ENCODE measurements around the gene SKP2. TPM values are rescaled to one million over a fixed set of nuclear protein-coding genes. Genes with fewer than 3 reads are reported as not detected.

Gene SKP2
- total and polyA plus RNA-seq, 3 donors from 2014 or later: 7.1 to 14.2 (median 10.6) TPM

DNA sequence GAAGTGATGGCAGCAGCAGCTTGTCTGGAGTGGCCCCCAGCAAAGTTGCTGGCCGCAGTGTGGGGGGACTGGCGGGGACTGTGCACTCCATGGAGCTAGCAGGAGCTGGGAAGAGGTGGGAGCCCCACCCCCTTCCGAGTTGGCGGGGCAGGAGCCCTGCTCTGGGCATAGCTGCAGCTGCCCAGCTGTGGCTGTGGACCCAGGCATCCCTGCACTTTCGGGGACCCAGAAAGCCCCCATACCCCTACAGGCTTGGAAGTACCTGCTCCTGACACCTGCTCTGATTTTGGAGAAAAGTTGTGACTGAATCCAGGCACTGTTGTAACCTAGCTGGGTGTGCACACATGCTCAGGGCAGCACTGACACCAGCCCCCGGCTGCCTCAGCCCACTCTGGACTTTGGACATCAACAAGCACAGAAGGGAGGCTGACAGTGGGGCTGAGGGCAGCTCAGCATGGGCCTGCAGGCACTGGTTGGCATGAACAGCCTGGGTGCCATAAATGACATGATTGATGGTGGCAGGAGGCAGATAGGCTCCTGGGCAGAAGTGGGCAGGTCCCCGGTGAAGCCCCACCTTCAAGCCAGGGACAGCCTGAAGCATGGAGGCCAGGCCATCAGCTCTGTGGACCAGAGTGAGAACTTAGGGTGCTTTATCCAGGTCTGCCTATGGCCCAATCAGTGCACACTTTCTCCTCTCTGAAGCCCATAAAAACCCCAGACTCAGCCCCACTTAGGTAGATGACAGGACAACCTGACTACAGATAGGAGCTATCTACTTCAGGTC, 12.8 kb upstream of the SKP2 start:
- TF ChIP-seq, protein P1, sequence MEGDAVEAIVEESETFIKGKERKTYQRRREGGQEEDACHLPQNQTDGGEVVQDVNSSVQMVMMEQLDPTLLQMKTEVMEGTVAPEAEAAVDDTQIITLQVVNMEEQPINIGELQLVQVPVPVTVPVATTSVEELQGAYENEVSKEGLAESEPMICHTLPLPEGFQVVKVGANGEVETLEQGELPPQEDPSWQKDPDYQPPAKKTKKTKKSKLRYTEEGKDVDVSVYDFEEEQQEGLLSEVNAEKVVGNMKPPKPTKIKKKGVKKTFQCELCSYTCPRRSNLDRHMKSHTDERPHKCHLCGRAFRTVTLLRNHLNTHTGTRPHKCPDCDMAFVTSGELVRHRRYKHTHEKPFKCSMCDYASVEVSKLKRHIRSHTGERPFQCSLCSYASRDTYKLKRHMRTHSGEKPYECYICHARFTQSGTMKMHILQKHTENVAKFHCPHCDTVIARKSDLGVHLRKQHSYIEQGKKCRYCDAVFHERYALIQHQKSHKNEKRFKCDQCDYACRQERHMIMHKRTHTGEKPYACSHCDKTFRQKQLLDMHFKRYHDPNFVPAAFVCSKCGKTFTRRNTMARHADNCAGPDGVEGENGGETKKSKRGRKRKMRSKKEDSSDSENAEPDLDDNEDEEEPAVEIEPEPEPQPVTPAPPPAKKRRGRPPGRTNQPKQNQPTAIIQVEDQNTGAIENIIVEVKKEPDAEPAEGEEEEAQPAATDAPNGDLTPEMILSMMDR (IDR thresholded peaks at IDR 0.05): no peak
- TF ChIP-seq POLR2A (IDR thresholded peaks at IDR 0.05): no peak
- H3K9me3 ChIP-seq: no peaks in the 10 kb centered on the region

DNA sequence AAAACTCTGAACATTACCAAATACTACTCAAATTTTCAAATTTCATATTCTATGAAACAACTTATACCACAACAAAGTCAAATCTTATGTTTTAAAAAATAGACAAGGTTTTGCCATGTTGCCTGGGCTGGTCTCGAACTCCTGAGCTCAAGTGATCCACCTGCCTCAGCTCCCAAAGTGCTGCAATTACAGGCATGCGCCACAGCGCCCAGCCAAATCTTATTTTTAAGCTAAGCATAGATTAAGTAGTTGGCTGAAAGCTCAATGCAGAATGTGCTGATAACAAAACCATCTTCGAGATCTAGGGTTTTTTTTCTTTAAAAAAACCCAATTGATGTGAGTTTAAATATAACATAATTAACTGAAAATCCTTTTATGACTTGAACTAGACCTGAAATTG, 6.6 kb upstream of the SKP2 start:
- DNase-seq: no peak
- Histone ChIP-seq H3K4me1 (peaks cover 2% of the 10 kb centered on the region), H3K27me3 (no peaks in the 10 kb centered on the region), H3K27ac (no peak overlapping the region), H3K4me3 (no peak overlapping the region), H3K36me3 (ENCODE audit: low read depth, missing control alignments) (no peaks in the 10 kb centered on the region), H3K9me3 (no peaks in the 10 kb centered on the region)
- 88 to 93% methylated on average over 4 of the region's 4 CpGs for WGBS, 2 donors
- TF ChIP-seq, protein P1 (IDR thresholded peaks at IDR 0.05): no peak
- TF ChIP-seq POLR2A (IDR thresholded peaks at IDR 0.05): no peak
- intact Hi-C loops (cut with DNase I; ENCODE audit: low total_unique reads): no loop called here

More for the DNA sequence above, 12.8 kb upstream of the SKP2 start:
- DNase-seq: no peak
- WGBS, 2 donors: 94 to 97% methylated on average over 4 to 7 of the region's 7 CpGs
- Histone ChIP-seq H3K36me3 (ENCODE audit: low read depth, missing control alignments) (no peaks in the 10 kb centered on the region), H3K4me1 (no peaks in the 10 kb centered on the region), H3K4me3 (no peak overlapping the region), H3K27ac (no peak overlapping the region), H3K27me3 (no peaks in the 10 kb centered on the region)
- intact Hi-C loops (cut with DNase I; ENCODE audit: low total_unique reads): no loop called here

DNA sequence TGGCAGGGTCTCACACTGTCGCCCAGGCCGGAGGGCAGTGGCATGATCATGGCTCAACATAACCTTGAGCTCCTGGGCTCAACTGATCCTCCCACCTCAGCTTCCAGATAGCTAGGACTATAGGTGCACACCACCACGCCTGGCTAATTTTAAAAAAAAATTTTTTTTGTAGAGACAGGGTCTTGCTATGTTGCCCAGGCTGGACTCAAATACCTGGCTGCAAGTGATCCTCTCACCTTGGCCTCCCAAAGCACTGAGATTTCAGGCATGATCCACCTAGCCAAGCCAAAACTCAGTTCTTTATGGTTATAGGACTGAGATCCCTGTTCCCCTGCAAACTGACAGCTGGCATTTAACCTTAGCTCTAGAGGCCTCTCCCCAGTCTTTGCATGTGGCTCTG, 5.5 kb upstream of the SKP2 start:
- Histone ChIP-seq H3K9me3 (no peaks in the 10 kb centered on the region), H3K4me1 (peaks cover 9% of the 10 kb centered on the region), H3K4me3 (no peak overlapping the region), H3K27ac (no peak overlapping the region), H3K36me3 (ENCODE audit: low read depth, missing control alignments) (no peaks in the 10 kb centered on the region), H3K27me3 (no peaks in the 10 kb centered on the region)
- 57 to 76% methylated on average over 3 of the region's 3 CpGs for WGBS, 2 donors
- no peak for TF ChIP-seq POLR2A (IDR thresholded peaks at IDR 0.05)
- TF ChIP-seq, protein P1 (IDR thresholded peaks at IDR 0.05): no peak
- no peak for DNase-seq
- intact Hi-C loops (cut with DNase I; ENCODE audit: low total_unique reads): no loop called here

DNA sequence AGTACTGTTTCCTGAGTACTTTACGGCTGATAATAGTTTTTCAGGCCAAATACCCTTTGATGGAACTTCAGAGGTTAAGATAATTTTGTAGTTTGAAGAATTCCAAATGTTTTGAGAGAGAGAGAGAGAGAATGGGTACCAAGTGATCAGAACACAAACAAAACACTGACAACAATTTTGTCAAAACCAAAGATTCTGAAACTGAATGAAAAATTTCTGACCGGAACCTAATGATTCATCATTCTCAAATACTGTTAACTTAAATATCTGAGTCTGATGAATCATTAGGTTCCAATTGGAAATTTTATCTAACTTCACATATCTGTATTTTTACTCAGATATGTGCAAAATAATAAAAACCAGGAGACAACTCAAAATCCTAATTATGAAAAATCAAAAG, 4.2 kb upstream of the SKP2 start:
- intact Hi-C loops (cut with DNase I; ENCODE audit: low total_unique reads): no loop called here
- no peaks in the 10 kb centered on the region for H3K27me3 ChIP-seq
- DNase-seq: no peak
- H3K9me3 ChIP-seq: no peaks in the 10 kb centered on the region
- TF ChIP-seq, protein P1 (IDR thresholded peaks at IDR 0.05): no peak
- no peak for TF ChIP-seq POLR2A (IDR thresholded peaks at IDR 0.05)
- WGBS, 2 donors: 49 to 96% methylated on average over 2 of the region's 2 CpGs
- peaks cover 11% of the 10 kb centered on the region for H3K4me1 ChIP-seq
- H3K27ac ChIP-seq: no peak overlapping the region
- no peak overlapping the region for H3K4me3 ChIP-seq
- H3K36me3 ChIP-seq (ENCODE audit: low read depth, missing control alignments): no peaks in the 10 kb centered on the region

Data from testis (tissue), 3 donors.